Measurements from ENCODE around the gene ATP5MC3. TPM values are rescaled to one million over a fixed set of nuclear protein-coding genes. Genes with fewer than 3 reads are reported as not detected.

ATP5MC3 gene
- total and polyA plus RNA-seq, 3 donors from 2014 or later = 68.4 to 136 (median 82.9) TPM

DNA sequence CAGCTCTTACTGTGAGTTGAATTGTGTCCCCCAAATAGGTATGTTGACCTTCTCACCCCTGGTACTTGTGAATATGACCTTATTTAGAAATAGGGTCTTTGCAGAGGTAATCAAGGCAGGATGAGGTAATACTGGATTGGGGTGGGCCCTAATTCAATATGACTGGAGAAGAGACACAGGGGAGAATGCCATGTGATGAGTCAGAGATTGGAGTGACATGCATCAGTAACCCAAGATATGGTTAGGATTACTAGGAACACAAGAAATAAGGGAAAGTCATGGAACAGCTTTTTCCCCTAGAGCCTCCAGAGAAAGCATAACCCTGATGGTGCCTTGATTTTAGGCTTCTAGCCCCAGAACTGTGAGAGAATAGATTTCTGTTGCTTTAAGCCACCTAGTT, 37.0 kb upstream of the ATP5MC3 start:
- H3K4me3 ChIP-seq = no peak overlapping the region
- H3K36me3 ChIP-seq (ENCODE audit: low read depth, missing control alignments) = no peaks in the 10 kb centered on the region
- intact Hi-C loops (cut with DNase I; ENCODE audit: low total_unique reads) = no loop called here
- H3K4me1 ChIP-seq = no peaks in the 10 kb centered on the region
- TF ChIP-seq CTCF (IDR thresholded peaks at IDR 0.05) = no peak
- no peak for TF ChIP-seq POLR2A (IDR thresholded peaks at IDR 0.05)
- no peak overlapping the region for H3K27ac ChIP-seq
- no peaks in the 10 kb centered on the region for H3K27me3 ChIP-seq
- DNase-seq = no peak
- no peaks in the 10 kb centered on the region for H3K9me3 ChIP-seq

- no peak for DNase-seq
- Histone ChIP-seq H3K27ac (no peak overlapping the region), H3K36me3 (ENCODE audit: low read depth, missing control alignments) (no peaks in the 10 kb centered on the region), H3K4me1 (no peaks in the 10 kb centered on the region), H3K9me3 (no peaks in the 10 kb centered on the region), H3K4me3 (no peak overlapping the region), H3K27me3 (no peaks in the 10 kb centered on the region)
- intact Hi-C loops (cut with DNase I; ENCODE audit: low total_unique reads) = no loop called here
- TF ChIP-seq CTCF (IDR thresholded peaks at IDR 0.05) (no peak), POLR2A (IDR thresholded peaks at IDR 0.05) (no peak)
- 79 to 87% methylated on average over 6 of the region's 6 CpGs for WGBS, 2 donors
These were observed 26.4 kb upstream of the ATP5MC3 start for GRCh38 chr2:175207741-175208438.

DNA sequence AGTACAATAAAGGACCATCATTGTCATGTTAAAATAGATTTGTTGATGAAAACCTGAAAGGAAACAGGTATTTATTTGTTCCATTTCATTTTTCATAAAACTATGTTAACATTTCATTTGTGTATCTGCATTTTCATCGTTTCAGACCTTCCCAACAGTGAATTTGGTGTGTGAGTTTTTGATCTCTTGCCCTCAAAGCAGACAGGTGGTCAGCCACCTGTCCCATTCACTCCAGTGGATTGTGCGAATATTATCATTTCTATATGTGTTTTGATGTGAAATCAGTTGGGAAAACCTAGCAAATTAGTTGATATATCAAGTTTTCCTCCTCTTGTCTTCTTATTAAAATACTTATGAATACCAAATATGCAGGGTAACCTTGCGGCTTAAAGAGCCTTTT, 25.4 kb upstream of the ATP5MC3 start:
- Histone ChIP-seq H3K4me1 (no peaks in the 10 kb centered on the region), H3K27me3 (no peaks in the 10 kb centered on the region), H3K27ac (no peak overlapping the region), H3K36me3 (ENCODE audit: low read depth, missing control alignments) (no peaks in the 10 kb centered on the region), H3K4me3 (no peak overlapping the region), H3K9me3 (no peaks in the 10 kb centered on the region)
- 90 to 92% methylated on average over 3 of the region's 3 CpGs for WGBS, 2 donors
- TF ChIP-seq POLR2A (IDR thresholded peaks at IDR 0.05) (no peak), CTCF (IDR thresholded peaks at IDR 0.05) (no peak)
- intact Hi-C loops (cut with DNase I; ENCODE audit: low total_unique reads) = no loop called here
- DNase-seq = no peak

DNA sequence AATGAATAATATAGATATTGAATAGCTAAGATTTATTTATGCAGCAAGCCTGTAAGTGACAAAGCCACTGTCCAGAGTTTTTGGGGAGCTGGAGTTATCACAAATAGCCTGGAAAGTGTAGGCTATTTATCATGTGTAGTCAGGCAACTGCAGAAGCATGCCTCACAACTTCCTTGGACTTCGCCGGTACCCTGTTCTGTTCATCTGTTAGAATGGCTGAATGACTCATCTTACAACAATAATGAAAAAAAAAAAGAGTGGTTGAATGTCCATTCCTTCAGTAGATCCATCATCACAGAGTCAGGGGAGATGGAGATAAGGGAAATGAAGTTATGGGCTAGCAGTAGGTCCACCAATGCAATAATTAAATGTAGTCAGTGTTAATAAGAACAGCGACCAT, 24.0 kb upstream of the ATP5MC3 start:
- DNase-seq = no peak
- Histone ChIP-seq H3K27ac (no peak overlapping the region), H3K4me3 (no peak overlapping the region), H3K4me1 (no peaks in the 10 kb centered on the region), H3K27me3 (no peaks in the 10 kb centered on the region), H3K36me3 (ENCODE audit: low read depth, missing control alignments) (no peaks in the 10 kb centered on the region), H3K9me3 (no peaks in the 10 kb centered on the region)
- TF ChIP-seq POLR2A (IDR thresholded peaks at IDR 0.05) (no peak), CTCF (IDR thresholded peaks at IDR 0.05) (no peak)
- intact Hi-C loops (cut with DNase I; ENCODE audit: low total_unique reads) = no loop called here
- 86 to 91% methylated on average over 3 of the region's 3 CpGs for WGBS, 2 donors

All from testis (tissue), 3 donors.